Measurements from ENCODE around the gene CTNND1. TPM values are rescaled to one million over a fixed set of nuclear protein-coding genes. Genes with fewer than 3 reads are reported as not detected.

Gene CTNND1
- total and polyA plus RNA-seq, 10 of the 15 experiments (the other 5 are each of a cell fraction or from before 2014, with no cell fraction given): 4.7 to 70.0 (median 30.0) TPM

- TF ChIP-seq, protein P1, sequence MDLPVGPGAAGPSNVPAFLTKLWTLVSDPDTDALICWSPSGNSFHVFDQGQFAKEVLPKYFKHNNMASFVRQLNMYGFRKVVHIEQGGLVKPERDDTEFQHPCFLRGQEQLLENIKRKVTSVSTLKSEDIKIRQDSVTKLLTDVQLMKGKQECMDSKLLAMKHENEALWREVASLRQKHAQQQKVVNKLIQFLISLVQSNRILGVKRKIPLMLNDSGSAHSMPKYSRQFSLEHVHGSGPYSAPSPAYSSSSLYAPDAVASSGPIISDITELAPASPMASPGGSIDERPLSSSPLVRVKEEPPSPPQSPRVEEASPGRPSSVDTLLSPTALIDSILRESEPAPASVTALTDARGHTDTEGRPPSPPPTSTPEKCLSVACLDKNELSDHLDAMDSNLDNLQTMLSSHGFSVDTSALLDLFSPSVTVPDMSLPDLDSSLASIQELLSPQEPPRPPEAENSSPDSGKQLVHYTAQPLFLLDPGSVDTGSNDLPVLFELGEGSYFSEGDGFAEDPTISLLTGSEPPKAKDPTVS (IDR thresholded peaks at IDR 0.05; ENCODE audit: low read depth, low read length): no peak
- TF ChIP-seq YY1 (IDR thresholded peaks at IDR 0.05; ENCODE audit: low read depth, low read length): peak; percentile 97
- peak; percentile 96 for TF ChIP-seq POLR2A (IDR thresholded peaks at IDR 0.05; ENCODE audit: low read depth, low read length)
- 0 out of 2 replicates have a peak, but pooled peaks have one; percentile 16 for TF ChIP-seq TCF12 (IDR thresholded peaks at IDR 0.05; ENCODE audit: low read depth, low read length)
- peak; percentile 77; the same call in 1 of the 2 replicates for TF ChIP-seq HDGF (IDR thresholded peaks at IDR 0.05)
- TF ChIP-seq POLR2AphosphoS5 (IDR thresholded peaks at IDR 0.05; ENCODE audit: low read length): peak; percentile 86
- no peak for TF ChIP-seq BRCA1 (IDR thresholded peaks at IDR 0.05; ENCODE audit: low read depth, low read length)
- 0 out of 2 replicates have a peak, but pooled peaks have one; percentile 30 for TF ChIP-seq TBL1XR1 (IDR thresholded peaks at IDR 0.05; ENCODE audit: low read depth, low read length)
- peak; percentile 60; the same call in 1 of the 2 replicates for TF ChIP-seq BACH1 (IDR thresholded peaks at IDR 0.05; ENCODE audit: borderline replicate concordance)
- TF ChIP-seq ZNF24 (IDR thresholded peaks at IDR 0.05): no peak
- TF ChIP-seq, protein P2, sequence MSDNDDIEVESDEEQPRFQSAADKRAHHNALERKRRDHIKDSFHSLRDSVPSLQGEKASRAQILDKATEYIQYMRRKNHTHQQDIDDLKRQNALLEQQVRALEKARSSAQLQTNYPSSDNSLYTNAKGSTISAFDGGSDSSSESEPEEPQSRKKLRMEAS (IDR thresholded peaks at IDR 0.05; ENCODE audit: low read depth, low read length): 0 out of 2 replicates have a peak, but pooled peaks have one; percentile 51
Observed at GRCh38 chr11:57712256-57713150, 49.1 kb upstream of the CTNND1 start, which contains the start of gene TMX2 (continued).

Data from GM12878 (cell line).